DOHH2 (cell line): Measurements from ENCODE around the gene DNASE1L2.

ENCODE experiments used
- H3F3A ChIP-seq: fragments of 200-600 bp; sonication (generic), shearing (Covaris generic); 2 replicates; pipeline ENCODE4 v1.6.0; 2016; ENCODE audit warnings: antibody characterized with exemption, mild to moderate bottlenecking; ENCODE audit not compliant: control insufficient read depth, insufficient read depth
- H3K27ac ChIP-seq: fragments of 200-600 bp; sonication (generic); 2 replicates; pipeline ENCODE4 v1.5.1; 2014; ENCODE audit warnings: low read depth, mild to moderate bottlenecking, low read length, moderate library complexity
- H3K27me3 ChIP-seq: fragments of 200-600 bp; sonication (generic); 2 replicates; pipeline ENCODE4 v1.6.1; 2014; ENCODE audit warnings: mild to moderate bottlenecking, low read length, mixed read lengths; ENCODE audit not compliant: control insufficient read depth
- H3K36me3 ChIP-seq: fragments of 200-600 bp; sonication (generic); 2 replicates; pipeline ENCODE4 v1.6.1; 2014; ENCODE audit warnings: mild to moderate bottlenecking, low read length, moderate library complexity, mixed read lengths; ENCODE audit not compliant: control insufficient read depth
- H3K4me1 ChIP-seq: fragments of 200-600 bp; sonication (generic); 2 replicates; pipeline ENCODE4 v1.6.1; 2014; ENCODE audit warnings: mild to moderate bottlenecking, low read length, mixed read lengths; ENCODE audit not compliant: control insufficient read depth
- H3K4me2 ChIP-seq: fragments of 200-600 bp; sonication (generic); 2 replicates; pipeline ENCODE4 v1.6.0; 2014; ENCODE audit warnings: mild to moderate bottlenecking, low read length, moderate library complexity
- H3K4me3 ChIP-seq: fragments of 200-600 bp; sonication (generic); 2 replicates; pipeline ENCODE4 v1.5.1; 2014; ENCODE audit warnings: mild to moderate bottlenecking, low read length, mixed read lengths
- H3K79me2 ChIP-seq: fragments of 200-600 bp; sonication (generic); 2 replicates; pipeline ENCODE4 v1.6.1; 2014; ENCODE audit warnings: mild to moderate bottlenecking, low read length, mixed read lengths; ENCODE audit not compliant: control insufficient read depth
- H3K9me2 ChIP-seq: fragments of 200-600 bp; sonication (generic); replicated peaks from 2 replicates; pipeline ENCODE4 v1.6.1; 2014; ENCODE audit warnings: mild to moderate bottlenecking, low read length, mixed read lengths; ENCODE audit not compliant: control insufficient read depth
- H3K9me3 ChIP-seq: fragments of 200-600 bp; sonication (generic); 2 replicates; pipeline ENCODE4 v1.6.1; 2014; ENCODE audit warnings: antibody characterized with exemption, low read length, mixed read lengths; ENCODE audit not compliant: control insufficient read depth, insufficient read depth
- H4K20me1 ChIP-seq: fragments of 200-600 bp; sonication (generic); 2 replicates; pipeline ENCODE4 v1.6.0; 2014; ENCODE audit warnings: low read depth, mild to moderate bottlenecking, antibody characterized with exemption, low read length, moderate library complexity; ENCODE audit not compliant: control insufficient read depth, insufficient read depth
- CTCF ChIP-seq: fragments of 200-600 bp; sonication (generic); IDR thresholded peaks from one replicate; pipeline ENCODE4 v1.5.1; 2014; ENCODE audit warnings: antibody characterized with exemption, mild to moderate bottlenecking, low read depth, low read length; ENCODE audit not compliant: poor library complexity, severe bottlenecking
- EZH2phosphoT487 ChIP-seq: fragments of 200-600 bp; sonication (generic); IDR thresholded peaks from 2 replicates; pipeline ENCODE4 v1.6.1; 2017; ENCODE audit warnings: borderline replicate concordance, mild to moderate bottlenecking, antibody characterized with exemption, low read length, moderate library complexity, mixed read lengths

The DNASE1L2 gene

GRCh38 chr16:2226918-2227317 lies 9.3 kb upstream of the DNASE1L2 start:
- Histone ChIP-seq H3K27ac (no peak overlapping the region), H3K27me3 (no peaks in the 10 kb centered on the region), H3K36me3 (peaks cover 43% of the 10 kb centered on the region), H3K4me1 (peaks cover 11% of the 10 kb centered on the region), H4K20me1 (no peaks in the 10 kb centered on the region), H3K79me2 (peaks cover 52% of the 10 kb centered on the region), H3K4me2 (no peak overlapping the region), H3K9me3 (no peaks in the 10 kb centered on the region), H3K9me2 (no peaks in the 10 kb centered on the region), H3K4me3 (no peak overlapping the region), H3F3A (0 out of 2 replicates have a peak, but pooled peaks cover 2% of the 10 kb centered on the region)
- TF ChIP-seq CTCF (no peak), EZH2phosphoT487 (no peak)

- TF ChIP-seq CTCF: no peak
- H3K4me2 ChIP-seq: no peak overlapping the region
- no peaks in the 10 kb centered on the region for H3F3A ChIP-seq
- peaks cover 54% of the 10 kb centered on the region for H3K36me3 ChIP-seq
- H3K27me3 ChIP-seq: no peaks in the 10 kb centered on the region
- H4K20me1 ChIP-seq: no peaks in the 10 kb centered on the region
- no peaks in the 10 kb centered on the region for H3K9me3 ChIP-seq
- H3K79me2 ChIP-seq: peaks cover 52% of the 10 kb centered on the region
- peaks cover 11% of the 10 kb centered on the region for H3K4me1 ChIP-seq
- H3K9me2 ChIP-seq: no peaks in the 10 kb centered on the region
- H3K4me3 ChIP-seq: no peak overlapping the region
- no peak overlapping the region for H3K27ac ChIP-seq
Measured at GRCh38 chr16:2228161-2228824, 8.0 kb upstream of the DNASE1L2 start.

GRCh38 chr16:2229091-2229490 lies 7.2 kb upstream of the DNASE1L2 start:
- Histone ChIP-seq H3K36me3 (peaks cover 55% of the 10 kb centered on the region), H3K27ac (no peak overlapping the region), H3K4me3 (no peak overlapping the region), H3K9me2 (no peaks in the 10 kb centered on the region), H4K20me1 (no peaks in the 10 kb centered on the region), H3K4me1 (peaks cover 11% of the 10 kb centered on the region), H3K79me2 (peaks cover 46% of the 10 kb centered on the region), H3K9me3 (no peaks in the 10 kb centered on the region), H3K4me2 (no peak overlapping the region), H3K27me3 (no peaks in the 10 kb centered on the region), H3F3A (no peaks in the 10 kb centered on the region)
- TF ChIP-seq EZH2phosphoT487 (no peak), CTCF (no peak)
